ENCODE results near the gene MN1. TPM values are rescaled to one million over a fixed set of nuclear protein-coding genes. Genes with fewer than 3 reads are reported as not detected.

Gene MN1
- total RNA-seq, 1 donor from 2014 or later: 4.5 TPM

GRCh38 chr22:27788500-27789288 lies 12.9 kb downstream of the MN1 start:
- no peak for DNase-seq (ENCODE audit: low read depth)
- Histone ChIP-seq H3K4me3 (ENCODE audit: low read depth, low read length) (no peak overlapping the region), H3K36me3 (ENCODE audit: control insufficient read depth, insufficient read depth, low read length) (no peaks in the 10 kb centered on the region), H3K27me3 (ENCODE audit: control insufficient read depth, insufficient read depth, low read length) (peaks cover 20% of the 10 kb centered on the region)
- no peak for TF ChIP-seq CTCF (IDR thresholded peaks at IDR 0.05; ENCODE audit: insufficient read depth, low read length, poor library complexity, severe bottlenecking)

- H3K36me3 ChIP-seq (ENCODE audit: control insufficient read depth, insufficient read depth, low read length): no peaks in the 10 kb centered on the region
- no peak overlapping the region for H3K4me3 ChIP-seq (ENCODE audit: low read depth, low read length)
- H3K27me3 ChIP-seq (ENCODE audit: control insufficient read depth, insufficient read depth, low read length): peaks cover 17% of the 10 kb centered on the region
- no peak for TF ChIP-seq CTCF (IDR thresholded peaks at IDR 0.05; ENCODE audit: insufficient read depth, low read length, poor library complexity, severe bottlenecking)
- no peak for DNase-seq (ENCODE audit: low read depth)
Measured at GRCh38 chr22:27786965-27787364, 14.6 kb downstream of the MN1 start.

- DNase-seq (ENCODE audit: low read depth): no peak
- no peak for TF ChIP-seq CTCF (IDR thresholded peaks at IDR 0.05; ENCODE audit: insufficient read depth, low read length, poor library complexity, severe bottlenecking)
- peaks cover 17% of the 10 kb centered on the region for H3K27me3 ChIP-seq (ENCODE audit: control insufficient read depth, insufficient read depth, low read length)
- no peaks in the 10 kb centered on the region for H3K36me3 ChIP-seq (ENCODE audit: control insufficient read depth, insufficient read depth, low read length)
- no peak overlapping the region for H3K4me3 ChIP-seq (ENCODE audit: low read depth, low read length)
Measured at GRCh38 chr22:27786291-27786932, 15.1 kb downstream of the MN1 start.

GRCh38 chr22:27785831-27786230 lies 15.7 kb downstream of the MN1 start:
- no peak for TF ChIP-seq CTCF (IDR thresholded peaks at IDR 0.05; ENCODE audit: insufficient read depth, low read length, poor library complexity, severe bottlenecking)
- Histone ChIP-seq H3K36me3 (ENCODE audit: control insufficient read depth, insufficient read depth, low read length) (no peaks in the 10 kb centered on the region), H3K27me3 (ENCODE audit: control insufficient read depth, insufficient read depth, low read length) (peaks cover 11% of the 10 kb centered on the region), H3K4me3 (ENCODE audit: low read depth, low read length) (no peak overlapping the region)
- no peak for DNase-seq (ENCODE audit: low read depth)

GRCh38 chr22:27784120-27784475 lies 17.5 kb downstream of the MN1 start:
- no peak overlapping the region for H3K4me3 ChIP-seq (ENCODE audit: low read depth, low read length)
- no peaks in the 10 kb centered on the region for H3K36me3 ChIP-seq (ENCODE audit: control insufficient read depth, insufficient read depth, low read length)
- peaks cover 2% of the 10 kb centered on the region for H3K27me3 ChIP-seq (ENCODE audit: control insufficient read depth, insufficient read depth, low read length)
- no peak for DNase-seq (ENCODE audit: low read depth)
- TF ChIP-seq CTCF (IDR thresholded peaks at IDR 0.05; ENCODE audit: insufficient read depth, low read length, poor library complexity, severe bottlenecking): no peak
